Activated CD8-positive, alpha-beta memory T cell treated with anti-CD3 and anti-CD28 coated beads for 1 hour (primary cell): Measurements from ENCODE around the gene CATSPER3.

Experiments used
- DNase-seq, 2 donors: peaks; one replicate each; pipeline ENCODE4 v3.0.0-alpha.2; 2020; ENCODE audit warnings: low read depth in 1 of 2; ENCODE audit errors: extremely low read depth in 1 of 2

The CATSPER3 gene

GRCh38 chr5:135059000-135059923, 91.6 kb downstream of the CATSPER3 start:
- no peak for DNase-seq

- DNase-seq = no peak
Observed at GRCh38 chr5:135060021-135060420, 92.3 kb downstream of the CATSPER3 start.

DNA sequence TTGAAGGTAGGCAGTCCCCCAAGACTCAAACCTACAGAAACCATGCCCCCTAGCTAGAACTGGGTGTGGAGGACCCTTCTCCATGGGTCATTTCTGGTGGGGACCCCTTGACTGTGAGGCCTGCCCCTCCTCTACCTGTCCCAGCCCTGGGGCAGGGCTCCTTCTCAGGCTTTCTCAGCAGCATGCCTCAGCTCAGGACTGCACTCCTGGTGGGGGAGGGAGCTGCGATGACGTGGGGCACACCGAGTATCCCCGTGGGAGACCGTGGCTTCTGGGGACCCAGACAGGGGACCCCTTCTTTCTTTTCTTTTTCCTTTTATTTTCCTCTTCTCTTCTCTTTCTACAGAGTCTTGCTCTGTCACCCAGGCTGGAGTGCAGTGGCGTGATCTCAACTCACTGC, 93.3 kb downstream of the CATSPER3 start:
- DNase-seq = no peak
